Measurements from ENCODE around the gene OR52B2. TPM values are rescaled to one million over a fixed set of nuclear protein-coding genes. Genes with fewer than 3 reads are reported as not detected.

Gene OR52B2
- total RNA-seq, 1 experiment from 2014 or later, result not detected

DNA sequence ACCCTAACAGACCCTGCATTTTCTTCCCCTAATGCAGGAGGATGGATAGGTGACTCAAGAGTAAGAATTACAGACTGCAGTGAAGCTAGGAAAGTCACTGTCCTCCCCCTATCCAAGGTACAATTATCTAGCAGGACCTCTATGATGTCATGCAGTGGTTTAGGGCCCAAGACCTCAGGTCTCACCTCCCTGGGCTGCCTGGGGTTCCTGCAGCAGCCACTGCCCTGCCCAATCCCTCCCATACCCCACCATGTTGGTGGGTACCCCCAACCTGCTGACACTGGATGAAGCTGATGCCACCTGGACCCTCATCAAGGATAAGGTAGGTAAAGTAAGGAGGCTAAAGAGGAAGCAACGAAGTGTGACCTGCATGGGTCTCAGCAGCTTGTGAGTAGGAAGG lies 35.2 kb upstream of the OR52B2 start, which contains the start of gene C11orf42:
Gene C11orf42 (plus strand): TSS at position 192 of the 400 bp plus-strand sequence. CDS start 59 bp downstream, at position 251.
- no peaks in the 10 kb centered on the region for H3K4me1 ChIP-seq (ENCODE audit: insufficient read depth, low read length)
- ATAC-seq, result no peak
- H3K4me3 ChIP-seq (ENCODE audit: low read length), result no peak within 1 kb of the TSS
- BruUV-seq (replicated peaks), result no TSS peak
- CTCF ChIA-PET, result no interaction called here
- DNase-seq, result no peak
- H3K9me3 ChIP-seq (ENCODE audit: low read length), result no peaks in the 10 kb centered on the region
- no peak within 1 kb of the TSS for H3K9ac ChIP-seq (ENCODE audit: low read length)
- H3K27ac ChIP-seq (ENCODE audit: low read length), result no peak within 1 kb of the TSS
- POLR2A ChIA-PET (ENCODE audit: unreplicated experiment), result interaction anchor here (0.6 kb wide), 1 partner anchor 32 kb away, joined by 6 read pairs; no protein-coding TSS in a partner anchor
- no peaks in the 10 kb centered on the region for H4K20me1 ChIP-seq (ENCODE audit: low read length)
- intact Hi-C loops (cut with micrococcal nuclease), result no loop called here
- no peaks in the 10 kb centered on the region; the same call in 1 of the 2 replicates for H3K36me3 ChIP-seq (ENCODE audit: low read depth, low read length)
- H3K79me2 ChIP-seq (ENCODE audit: low read length), result no peaks in the 10 kb centered on the region
- H3F3A ChIP-seq (ENCODE audit: low read length, unreplicated experiment), result no peaks in the 10 kb centered on the region
- no peaks in the 10 kb centered on the region for H3K27me3 ChIP-seq (ENCODE audit: low read length)
- no peak within 1 kb of the TSS for H2AFZ ChIP-seq (ENCODE audit: low read length)
- H3K4me2 ChIP-seq (ENCODE audit: low read length), result no peak within 1 kb of the TSS
- H3K9me2 ChIP-seq (replicated peaks; ENCODE audit: low read length), result no peaks in the 10 kb centered on the region
- TF ChIP-seq, protein P1, sequence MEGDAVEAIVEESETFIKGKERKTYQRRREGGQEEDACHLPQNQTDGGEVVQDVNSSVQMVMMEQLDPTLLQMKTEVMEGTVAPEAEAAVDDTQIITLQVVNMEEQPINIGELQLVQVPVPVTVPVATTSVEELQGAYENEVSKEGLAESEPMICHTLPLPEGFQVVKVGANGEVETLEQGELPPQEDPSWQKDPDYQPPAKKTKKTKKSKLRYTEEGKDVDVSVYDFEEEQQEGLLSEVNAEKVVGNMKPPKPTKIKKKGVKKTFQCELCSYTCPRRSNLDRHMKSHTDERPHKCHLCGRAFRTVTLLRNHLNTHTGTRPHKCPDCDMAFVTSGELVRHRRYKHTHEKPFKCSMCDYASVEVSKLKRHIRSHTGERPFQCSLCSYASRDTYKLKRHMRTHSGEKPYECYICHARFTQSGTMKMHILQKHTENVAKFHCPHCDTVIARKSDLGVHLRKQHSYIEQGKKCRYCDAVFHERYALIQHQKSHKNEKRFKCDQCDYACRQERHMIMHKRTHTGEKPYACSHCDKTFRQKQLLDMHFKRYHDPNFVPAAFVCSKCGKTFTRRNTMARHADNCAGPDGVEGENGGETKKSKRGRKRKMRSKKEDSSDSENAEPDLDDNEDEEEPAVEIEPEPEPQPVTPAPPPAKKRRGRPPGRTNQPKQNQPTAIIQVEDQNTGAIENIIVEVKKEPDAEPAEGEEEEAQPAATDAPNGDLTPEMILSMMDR (conservative IDR thresholded peaks at IDR 0.05; ENCODE audit: low read depth, low read length), result no peak
- no peak for TF ChIP-seq EZH2 (IDR thresholded peaks at IDR 0.05; ENCODE audit: low read length, unreplicated experiment)
- TF ChIP-seq EZH2phosphoT487 (IDR thresholded peaks at IDR 0.05; ENCODE audit: borderline replicate concordance, low read length), result no peak

DNA sequence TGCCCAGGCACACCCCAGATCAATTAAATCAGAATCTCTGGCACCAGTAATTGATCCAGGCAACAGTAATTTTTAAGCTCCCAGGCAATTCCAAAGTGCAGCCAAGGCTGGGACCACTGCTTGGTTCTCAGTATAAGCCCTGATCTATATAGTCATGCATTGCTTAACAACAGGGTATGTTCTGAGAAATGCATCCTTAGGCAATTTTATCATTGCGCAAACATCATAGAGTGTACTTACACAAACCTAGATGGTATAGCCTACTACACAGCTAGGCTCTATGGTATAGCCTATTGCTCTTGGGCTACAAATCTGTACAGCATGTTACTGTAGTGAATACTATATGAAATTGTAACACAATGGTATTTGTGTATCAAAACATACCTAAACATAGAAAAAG lies 34.6 kb upstream of the OR52B2 start:
- BruUV-seq (replicated peaks), result no TSS peak
- no peak for DNase-seq
- H3K27ac ChIP-seq (ENCODE audit: low read length), result no peak overlapping the region
- no peaks in the 10 kb centered on the region for H3F3A ChIP-seq (ENCODE audit: low read length, unreplicated experiment)
- CTCF ChIA-PET, result no interaction called here
- H3K9me2 ChIP-seq (replicated peaks; ENCODE audit: low read length), result no peaks in the 10 kb centered on the region
- no peaks in the 10 kb centered on the region for H4K20me1 ChIP-seq (ENCODE audit: low read length)
- TF ChIP-seq EZH2 (IDR thresholded peaks at IDR 0.05; ENCODE audit: low read length, unreplicated experiment) (no peak), EZH2phosphoT487 (IDR thresholded peaks at IDR 0.05; ENCODE audit: borderline replicate concordance, low read length) (no peak)
- TF ChIP-seq, protein P1 (conservative IDR thresholded peaks at IDR 0.05; ENCODE audit: low read depth, low read length), result no peak
- H3K4me3 ChIP-seq (ENCODE audit: low read length), result no peak overlapping the region
- intact Hi-C loops (cut with micrococcal nuclease), result no loop called here
- H3K4me2 ChIP-seq (ENCODE audit: low read length), result no peak overlapping the region
- H3K4me1 ChIP-seq (ENCODE audit: insufficient read depth, low read length), result no peaks in the 10 kb centered on the region
- no peak overlapping the region for H2AFZ ChIP-seq (ENCODE audit: low read length)
- H3K79me2 ChIP-seq (ENCODE audit: low read length), result no peaks in the 10 kb centered on the region
- POLR2A ChIA-PET (ENCODE audit: unreplicated experiment), result no interaction called here
- H3K9me3 ChIP-seq (ENCODE audit: low read length), result no peaks in the 10 kb centered on the region
- no peak overlapping the region for H3K9ac ChIP-seq (ENCODE audit: low read length)
- H3K27me3 ChIP-seq (ENCODE audit: low read length), result no peaks in the 10 kb centered on the region
- no peaks in the 10 kb centered on the region; the same call in 1 of the 2 replicates for H3K36me3 ChIP-seq (ENCODE audit: low read depth, low read length)
- no peak for ATAC-seq

DNA sequence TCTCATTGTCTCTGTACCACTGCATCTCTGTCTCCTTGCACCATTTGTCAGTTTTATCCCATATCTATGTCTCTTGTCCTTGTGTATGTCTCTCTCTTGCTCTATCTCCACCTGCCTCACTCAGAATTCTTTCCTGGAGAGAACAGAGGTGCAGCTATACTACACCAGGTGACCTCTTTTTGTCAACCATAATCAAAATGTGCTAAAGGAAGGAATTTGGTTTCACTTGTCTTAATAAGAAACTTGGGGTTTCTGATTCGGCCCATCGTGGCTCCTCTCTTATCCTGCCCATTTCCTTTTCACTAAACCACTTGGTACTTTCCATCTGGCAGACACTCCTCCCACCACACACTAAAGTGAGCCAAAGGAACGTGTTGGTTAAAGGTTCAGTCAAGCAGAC lies 33.2 kb upstream of the OR52B2 start:
- BruUV-seq (replicated peaks), result no TSS peak
- ChIA-PET POLR2A (ENCODE audit: unreplicated experiment) (no interaction called here), CTCF (no interaction called here)
- Histone ChIP-seq H3K36me3 (ENCODE audit: low read depth, low read length) (no peaks in the 10 kb centered on the region; the same call in 1 of the 2 replicates), H3K4me3 (ENCODE audit: low read length) (no peak overlapping the region), H3K27ac (ENCODE audit: low read length) (no peak overlapping the region), H3K9ac (ENCODE audit: low read length) (no peak overlapping the region), H3F3A (ENCODE audit: low read length, unreplicated experiment) (no peaks in the 10 kb centered on the region), H3K9me3 (ENCODE audit: low read length) (no peaks in the 10 kb centered on the region), H3K27me3 (ENCODE audit: low read length) (no peaks in the 10 kb centered on the region), H3K9me2 (replicated peaks; ENCODE audit: low read length) (no peaks in the 10 kb centered on the region), H3K4me1 (ENCODE audit: insufficient read depth, low read length) (no peaks in the 10 kb centered on the region), H3K4me2 (ENCODE audit: low read length) (no peak overlapping the region), H2AFZ (ENCODE audit: low read length) (no peak overlapping the region), H3K79me2 (ENCODE audit: low read length) (no peaks in the 10 kb centered on the region), H4K20me1 (ENCODE audit: low read length) (no peaks in the 10 kb centered on the region)
- DNase-seq (no peak), ATAC-seq (no peak)
- intact Hi-C loops (cut with micrococcal nuclease), result no loop called here
- TF ChIP-seq EZH2phosphoT487 (IDR thresholded peaks at IDR 0.05; ENCODE audit: borderline replicate concordance, low read length), result no peak
- TF ChIP-seq, protein P1 (conservative IDR thresholded peaks at IDR 0.05; ENCODE audit: low read depth, low read length), result no peak
- no peak for TF ChIP-seq EZH2 (IDR thresholded peaks at IDR 0.05; ENCODE audit: low read length, unreplicated experiment)

All from PC-3 (cell line).